NCI-H69 (cell line): ENCODE measurements around the gene CLDN14.

Source experiments
- DNase-seq: peaks from one replicate; lab custom pipeline; 2025; lab: John Stamatoyannopoulos, UW

Gene CLDN14

GRCh38 chr21:36479415-36480402 is at the start of gene CLDN14:
TSS of gene CLDN14 (minus strand) at chr21:36480122. CDS start at chr21:36461695, 18,427 bp downstream.
- no peak for DNase-seq

- no peak for DNase-seq
These were observed 48.8 kb upstream of the CLDN14 start for GRCh38 chr21:36528716-36529115.

GRCh38 chr21:36527317-36527716 is 47.4 kb upstream of the CLDN14 start:
- no peak for DNase-seq

GRCh38 chr21:36526104-36526503 is 46.2 kb upstream of the CLDN14 start:
- DNase-seq: no peak

GRCh38 chr21:36524477-36524876 is 44.6 kb upstream of the CLDN14 start:
- no peak for DNase-seq

GRCh38 chr21:36522219-36522808 is 42.4 kb upstream of the CLDN14 start:
- no peak for DNase-seq

- no peak for DNase-seq
These were observed 39.1 kb upstream of the CLDN14 start for GRCh38 chr21:36518883-36519492.

- DNase-seq: no peak
These were observed 37.6 kb upstream of the CLDN14 start for GRCh38 chr21:36517366-36518075.

- DNase-seq: no peak
These were observed 36.4 kb upstream of the CLDN14 start for GRCh38 chr21:36516281-36516680.

GRCh38 chr21:36513430-36513829 is 33.5 kb upstream of the CLDN14 start:
- no peak for DNase-seq

- DNase-seq: no peak
These were observed 33.0 kb upstream of the CLDN14 start for GRCh38 chr21:36512971-36513370.

- no peak for DNase-seq
These were observed 31.7 kb upstream of the CLDN14 start for GRCh38 chr21:36511484-36512220.

- no peak for DNase-seq
These were observed 31.0 kb upstream of the CLDN14 start for GRCh38 chr21:36510911-36511310.

- DNase-seq: no peak
These were observed 30.2 kb upstream of the CLDN14 start for GRCh38 chr21:36509973-36510664.

- peak; percentile 90 for DNase-seq
These were observed 29.0 kb upstream of the CLDN14 start for GRCh38 chr21:36508948-36509347.

GRCh38 chr21:36507397-36508018 is 27.6 kb upstream of the CLDN14 start:
- no peak for DNase-seq

- no peak for DNase-seq
These were observed 26.6 kb upstream of the CLDN14 start for GRCh38 chr21:36506482-36506881.

GRCh38 chr21:36504067-36505058 is 24.4 kb upstream of the CLDN14 start:
- DNase-seq: peak; percentile 54

GRCh38 chr21:36502365-36502764 is 22.4 kb upstream of the CLDN14 start:
- DNase-seq: no peak
